Ishikawa (cell line): Measurements from ENCODE around the gene TUBB1.

Experiments
- CEBPB ChIP-seq: IDR thresholded peaks from 2 replicates; pipeline ENCODE4 v1.6.1; 2012
- FOXM1 ChIP-seq: IDR thresholded peaks from 2 replicates; pipeline ENCODE4 v1.6.1; 2012; ENCODE audit warnings: low read depth, borderline replicate concordance
- RAD21 ChIP-seq: IDR thresholded peaks from 2 replicates; pipeline ENCODE4 v1.6.1; 2012; ENCODE audit warnings: low read depth
- TEAD4 ChIP-seq: IDR thresholded peaks from 2 replicates; pipeline ENCODE4 v1.6.1; 2012
- ZBTB7A ChIP-seq: IDR thresholded peaks from 2 replicates; pipeline ENCODE4 v1.6.1; 2012; ENCODE audit warnings: low read depth
- TF ChIP-seq, protein P1 (sequence below): IDR thresholded peaks from 2 replicates; pipeline ENCODE4 v1.6.1; 2012
- TF ChIP-seq, protein P2 (sequence below): IDR thresholded peaks from 2 replicates; pipeline ENCODE4 v1.6.1; 2012

DNA sequence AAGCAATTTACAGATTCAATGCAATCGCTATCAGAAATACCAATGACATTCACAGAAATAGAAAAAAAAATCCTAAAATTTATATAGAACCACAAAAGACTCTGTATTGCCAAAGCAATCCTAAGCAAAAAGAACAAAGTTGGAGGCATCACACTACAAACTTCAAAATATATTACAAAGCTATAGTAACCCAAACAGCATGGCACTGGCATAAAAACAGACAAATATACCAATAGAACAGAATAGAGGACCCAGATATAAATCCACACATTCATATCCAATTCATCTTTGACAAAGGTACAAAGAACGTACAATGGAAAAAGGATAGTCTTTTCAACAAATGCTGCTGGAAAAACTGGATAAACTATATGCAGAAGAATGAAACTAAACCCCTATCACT is 49.8 kb upstream of the TUBB1 start:
- TF ChIP-seq, protein P1, sequence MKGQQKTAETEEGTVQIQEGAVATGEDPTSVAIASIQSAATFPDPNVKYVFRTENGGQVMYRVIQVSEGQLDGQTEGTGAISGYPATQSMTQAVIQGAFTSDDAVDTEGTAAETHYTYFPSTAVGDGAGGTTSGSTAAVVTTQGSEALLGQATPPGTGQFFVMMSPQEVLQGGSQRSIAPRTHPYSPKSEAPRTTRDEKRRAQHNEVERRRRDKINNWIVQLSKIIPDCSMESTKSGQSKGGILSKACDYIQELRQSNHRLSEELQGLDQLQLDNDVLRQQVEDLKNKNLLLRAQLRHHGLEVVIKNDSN, result no peak
- no peak for TF ChIP-seq TEAD4
- TF ChIP-seq, protein P2, sequence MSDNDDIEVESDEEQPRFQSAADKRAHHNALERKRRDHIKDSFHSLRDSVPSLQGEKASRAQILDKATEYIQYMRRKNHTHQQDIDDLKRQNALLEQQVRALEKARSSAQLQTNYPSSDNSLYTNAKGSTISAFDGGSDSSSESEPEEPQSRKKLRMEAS, result no peak
- no peak for TF ChIP-seq CEBPB
- TF ChIP-seq FOXM1, result no peak
- no peak for TF ChIP-seq RAD21
- TF ChIP-seq ZBTB7A, result no peak
